H4 (cell line): ENCODE measurements around the gene UBL3. TPM values are rescaled to one million over a fixed set of nuclear protein-coding genes. Genes with fewer than 3 reads are reported as not detected.

Source experiments
- DNase-seq: peaks from one replicate; pipeline ENCODE4 v3.0.0-alpha.2; 2015; ENCODE audit warnings: low spot score
- total RNA-seq: library from RNA; depleted of rRNA; stranded (reverse); fragments of >200 nt; shearing (Covaris generic); gene quantifications from 2 replicates; pipeline ENCODE4 v1.2.3, GENCODE V29; 2014; rRNA removed

UBL3 gene, protein sequence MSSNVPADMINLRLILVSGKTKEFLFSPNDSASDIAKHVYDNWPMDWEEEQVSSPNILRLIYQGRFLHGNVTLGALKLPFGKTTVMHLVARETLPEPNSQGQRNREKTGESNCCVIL
- total RNA-seq, result 6.4 and 8.5 TPM in 2 replicates

DNA sequence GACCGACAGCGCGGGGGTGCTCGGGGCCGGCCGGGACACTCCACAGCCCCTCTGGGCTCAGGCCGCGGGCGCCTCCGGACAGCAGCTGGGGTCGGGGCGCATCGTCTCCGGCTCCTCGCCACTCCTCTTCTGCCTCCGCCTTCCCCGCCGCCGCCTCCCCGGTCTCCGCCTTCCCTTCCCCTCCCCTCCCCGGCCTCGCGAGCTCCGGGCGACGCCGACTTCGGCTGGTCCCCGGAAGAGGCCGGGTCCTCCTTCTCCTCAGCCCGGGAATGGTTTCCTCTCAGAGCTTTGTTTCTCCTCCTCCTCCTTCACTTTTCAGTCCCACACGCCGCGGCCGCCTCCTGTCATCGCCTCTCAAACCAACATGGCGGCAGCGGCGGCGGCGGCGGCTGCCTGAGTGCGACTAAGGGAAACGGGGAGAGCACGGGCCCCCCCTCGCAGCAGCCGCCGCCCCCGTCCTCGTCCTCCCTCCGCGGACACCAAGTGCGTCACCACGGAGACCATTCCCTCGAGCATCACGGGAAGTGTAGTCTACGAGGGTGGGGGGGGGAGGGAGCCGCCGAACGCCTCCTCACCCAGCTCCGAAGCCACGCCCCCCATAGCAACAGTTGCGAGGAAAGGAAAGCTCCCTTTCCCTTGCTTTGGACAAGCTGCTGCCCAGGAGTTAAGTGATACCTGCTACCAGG is at the start of gene UBL3:
Gene UBL3, minus strand, starts transcription at position 405 of the 686 bp plus-strand sequence. CDS start 1,079 bp downstream, outside the sequence.
- DNase-seq, result peak; percentile 93

- no peak for DNase-seq
Measured at GRCh38 chr13:29897102-29897501, 46.7 kb upstream of the UBL3 start.

- DNase-seq, result no peak
Measured at GRCh38 chr13:29893438-29893837, 43.0 kb upstream of the UBL3 start.

DNA sequence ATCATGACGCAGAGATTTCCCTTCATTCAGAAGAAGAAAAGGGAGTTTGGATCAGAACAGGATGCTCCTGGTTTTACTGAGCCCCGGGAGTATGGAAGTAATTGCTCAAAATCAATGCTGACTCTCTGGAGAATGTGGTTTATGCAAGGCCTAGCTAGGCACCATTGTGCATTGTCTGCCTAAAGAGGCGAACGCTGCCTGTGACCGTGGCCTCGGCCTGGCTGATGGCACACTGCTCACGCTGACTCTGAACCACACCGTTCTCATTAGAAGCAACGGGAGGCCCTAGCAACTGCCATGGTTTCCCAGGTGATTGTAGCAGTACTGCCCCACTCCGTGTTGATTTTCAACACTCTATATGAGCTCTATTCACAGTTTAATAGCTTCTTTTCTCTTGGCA is 41.7 kb upstream of the UBL3 start:
- DNase-seq, result no peak

DNA sequence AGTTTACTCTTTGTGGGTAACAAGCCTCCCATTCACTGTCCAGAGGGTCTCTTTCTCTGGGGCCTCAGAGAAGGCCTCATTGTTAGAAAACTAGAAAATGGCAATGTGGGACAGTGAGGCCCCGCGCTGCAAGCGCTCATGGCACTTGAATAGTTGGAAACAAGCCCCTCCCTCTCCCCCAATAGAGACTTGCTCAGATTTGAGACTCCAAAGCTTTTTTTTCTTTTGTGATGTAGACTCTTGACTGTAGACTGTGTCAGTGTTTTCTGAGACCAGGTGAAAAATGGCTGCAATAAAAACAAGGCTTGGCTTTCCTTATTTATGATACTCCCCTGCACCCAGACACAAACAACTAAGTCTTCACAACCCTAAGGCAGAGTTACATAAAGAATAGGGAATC is 38.7 kb upstream of the UBL3 start:
- no peak for DNase-seq

DNA sequence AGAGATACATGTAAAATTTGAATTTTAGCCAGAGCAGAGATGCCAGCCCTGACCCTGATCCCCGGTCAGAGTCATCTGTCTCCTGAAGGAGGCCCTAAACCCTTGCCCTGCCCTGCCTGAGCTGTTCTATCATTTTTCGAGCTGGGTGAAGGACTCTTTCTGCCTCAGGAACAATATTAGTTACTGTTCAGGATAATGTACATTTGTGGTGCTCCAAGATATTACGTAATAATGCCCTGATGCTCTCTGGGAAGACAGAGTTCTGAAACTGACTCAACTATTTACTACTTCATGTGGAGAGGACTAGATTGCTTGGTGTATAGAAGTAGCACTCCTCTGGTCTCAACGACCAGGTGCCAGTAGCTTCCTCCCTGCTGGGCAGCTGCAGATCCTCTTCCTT is 37.9 kb upstream of the UBL3 start:
- no peak for DNase-seq

GRCh38 chr13:29887686-29888085 is 37.3 kb upstream of the UBL3 start:
- DNase-seq, result no peak

GRCh38 chr13:29887030-29887557 is 36.7 kb upstream of the UBL3 start:
- DNase-seq, result no peak

GRCh38 chr13:29886446-29886845 is 36.0 kb upstream of the UBL3 start:
- no peak for DNase-seq

DNA sequence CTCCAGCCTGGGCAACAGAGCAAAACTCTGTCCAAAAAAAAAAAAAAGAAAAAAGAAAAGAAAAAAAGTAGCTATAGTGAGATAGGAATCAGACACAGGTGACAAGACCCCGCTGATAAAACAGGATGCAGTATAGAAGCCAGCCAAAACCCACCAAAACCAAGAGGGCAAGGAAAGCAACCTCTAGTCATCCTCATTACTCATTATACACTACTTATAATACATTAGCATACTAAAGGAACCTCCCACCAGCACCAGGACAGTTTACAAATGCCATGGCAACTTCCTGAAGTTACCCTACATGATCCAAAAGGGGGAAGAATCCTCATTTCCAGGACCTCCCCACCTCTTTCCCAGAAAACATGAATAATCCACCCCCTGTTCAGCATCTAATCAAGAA is 35.6 kb upstream of the UBL3 start:
- no peak for DNase-seq

GRCh38 chr13:29884671-29885430 is 34.4 kb upstream of the UBL3 start:
- DNase-seq, result no peak

GRCh38 chr13:29883941-29884518 is 33.6 kb upstream of the UBL3 start:
- no peak for DNase-seq

DNA sequence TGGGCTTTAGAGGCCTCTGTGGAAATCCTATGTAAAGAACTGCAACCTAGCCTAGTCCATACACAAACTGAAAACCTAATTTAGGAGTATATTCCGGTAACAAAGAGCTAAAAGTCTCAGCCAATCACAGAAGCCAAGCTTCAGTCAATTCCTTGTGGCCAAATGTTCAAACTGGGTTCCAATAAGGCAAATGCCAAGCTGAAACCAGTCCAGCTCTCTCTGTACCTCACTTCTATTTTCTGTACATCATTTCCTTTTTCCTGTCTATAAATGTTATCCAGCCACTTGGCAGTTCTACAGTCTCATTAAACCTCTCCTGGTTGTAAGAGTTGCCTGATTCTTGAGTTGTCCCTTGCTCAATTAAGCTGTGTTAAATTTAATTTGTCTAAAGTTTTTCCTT is 31.7 kb upstream of the UBL3 start:
- DNase-seq, result no peak

- DNase-seq, result no peak
Measured at GRCh38 chr13:29878101-29878500, 27.7 kb upstream of the UBL3 start.

GRCh38 chr13:29877456-29878078 is 27.1 kb upstream of the UBL3 start:
- DNase-seq, result no peak

- no peak for DNase-seq
Measured at GRCh38 chr13:29875646-29876045, 25.2 kb upstream of the UBL3 start.

GRCh38 chr13:29868581-29868980 is 18.2 kb upstream of the UBL3 start:
- no peak for DNase-seq

GRCh38 chr13:29865934-29866333 is 15.5 kb upstream of the UBL3 start:
- DNase-seq, result no peak

DNA sequence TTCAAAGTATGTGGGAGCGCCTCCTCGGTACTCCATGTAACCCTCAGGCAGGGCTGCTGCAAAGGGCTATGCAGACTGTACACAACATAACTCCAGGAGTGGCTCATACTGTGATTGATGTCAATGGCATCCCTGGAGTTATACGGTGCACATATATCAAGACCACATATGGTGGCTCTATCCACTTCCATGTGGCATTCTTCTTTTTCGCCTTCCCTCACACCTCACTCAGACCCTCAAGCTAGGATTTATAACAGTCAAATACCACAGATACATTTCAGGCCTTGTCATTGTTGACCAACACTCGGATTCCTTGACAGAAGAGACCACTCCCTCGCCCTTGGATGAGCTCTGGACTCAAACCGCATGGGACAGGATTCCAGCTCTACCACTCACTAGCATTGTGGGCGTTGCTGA is 11.3 kb upstream of the UBL3 start:
- DNase-seq, result no peak

GRCh38 chr13:29859971-29860370 is 9.6 kb upstream of the UBL3 start:
- DNase-seq, result no peak

- DNase-seq, result no peak
Measured at GRCh38 chr13:29858667-29859066, 8.2 kb upstream of the UBL3 start.

- no peak for DNase-seq
Measured at GRCh38 chr13:29858231-29858630, 7.8 kb upstream of the UBL3 start.
